H1 (cell line): ENCODE measurements around the gene ARMC5.

ENCODE experiments used
- CHD1 ChIP-seq: IDR thresholded peaks from 2 replicates; pipeline ENCODE4 v1.6.1; 2012; ENCODE audit warnings: low read depth, low read length, improper control_type of control experiment
- CHD2 ChIP-seq: IDR thresholded peaks from 2 replicates; pipeline ENCODE4 v1.6.1; 2012; ENCODE audit warnings: low read length, improper control_type of control experiment
- CTCF ChIP-seq, 3 experiments: IDR thresholded peaks; 1 replicate in 2 of 3; 2 replicates in 1 of 3; pipeline versions ENCODE4 v1.5.1 to v1.6.1; 2011; ENCODE audit warnings: low read length in 3 of 3, mild to moderate bottlenecking in 3 of 3, inconsistent platforms in 2 of 3, low read depth in 1 of 3, moderate library complexity in 1 of 3; ENCODE audit not compliant: insufficient read depth in 1 of 3; ENCODE audit errors: control extremely low read depth in 1 of 3
- EP300 ChIP-seq, 2 experiments: IDR thresholded peaks; 1 replicate in 1 of 2; 2 replicates in 1 of 2; pipeline ENCODE4 v1.6.1; 2011 to 2012; ENCODE audit warnings: low read depth in 2 of 2, low read length in 2 of 2, mild to moderate bottlenecking in 2 of 2, borderline replicate concordance in 1 of 2, inconsistent platforms in 1 of 2, moderate library complexity in 1 of 2
- EZH2 ChIP-seq: fragments of 200-600 bp; sonication (generic); IDR thresholded peaks from 2 replicates; pipeline ENCODE4 v1.7.1; 2012; ENCODE audit warnings: low read depth, mild to moderate bottlenecking, moderate library complexity, low read length, inconsistent platforms; ENCODE audit not compliant: severe bottlenecking
- HDAC2 ChIP-seq, 2 experiments: fragments of 300-600 bp in 1 of 2; sonication (generic) in 1 of 2; IDR thresholded peaks; 2 replicates each; pipeline ENCODE4 v1.6.1; 2011 to 2012; ENCODE audit warnings: low read depth in 2 of 2, low read length in 2 of 2, mild to moderate bottlenecking in 2 of 2, moderate library complexity in 2 of 2, borderline replicate concordance in 1 of 2, inconsistent platforms in 1 of 2
- KDM1A ChIP-seq: fragments of 200-600, 300-600 bp; sonication (generic); IDR thresholded peaks from 2 replicates; pipeline ENCODE4 v1.7.1; 2016; ENCODE audit warnings: mild to moderate bottlenecking, low read length, borderline replicate concordance
- POLR2A ChIP-seq, 2 experiments: IDR thresholded peaks; 1 replicate in 1 of 2; 2 replicates in 1 of 2; pipeline ENCODE4 v1.6.1; 2011; ENCODE audit warnings: low read depth in 2 of 2, low read length in 2 of 2, mild to moderate bottlenecking in 2 of 2; ENCODE audit errors: control extremely low read depth in 1 of 2
- RBBP5 ChIP-seq: IDR thresholded peaks from 2 replicates; pipeline ENCODE4 v1.7.1; 2012; ENCODE audit warnings: low read depth, mild to moderate bottlenecking, inconsistent platforms, low read length, moderate library complexity, borderline replicate concordance
- SUZ12 ChIP-seq: fragments of 200-600 bp; sonication (generic); IDR thresholded peaks from 2 replicates; pipeline ENCODE4 v1.6.1; 2012; ENCODE audit warnings: mild to moderate bottlenecking, inconsistent platforms, low read length, moderate library complexity, mixed read lengths
- TEAD4 ChIP-seq: IDR thresholded peaks from 2 replicates; pipeline ENCODE4 v1.6.1; 2012; ENCODE audit warnings: low read depth, low read length, inconsistent platforms, mixed read lengths
- YY1 ChIP-seq: IDR thresholded peaks from 2 replicates; pipeline ENCODE4 v1.6.1; 2011; ENCODE audit warnings: low read depth, mild to moderate bottlenecking, low read length
- ZNF274 ChIP-seq: IDR thresholded peaks from 2 replicates; pipeline ENCODE4 v1.7.0; 2012; ENCODE audit warnings: low read length, borderline replicate concordance; ENCODE audit errors: extremely low read depth
- TF ChIP-seq, protein P1 (sequence below): IDR thresholded peaks from 2 replicates; pipeline ENCODE4 v1.6.1; 2011; ENCODE audit warnings: low read length, improper control_type of control experiment

DNA sequence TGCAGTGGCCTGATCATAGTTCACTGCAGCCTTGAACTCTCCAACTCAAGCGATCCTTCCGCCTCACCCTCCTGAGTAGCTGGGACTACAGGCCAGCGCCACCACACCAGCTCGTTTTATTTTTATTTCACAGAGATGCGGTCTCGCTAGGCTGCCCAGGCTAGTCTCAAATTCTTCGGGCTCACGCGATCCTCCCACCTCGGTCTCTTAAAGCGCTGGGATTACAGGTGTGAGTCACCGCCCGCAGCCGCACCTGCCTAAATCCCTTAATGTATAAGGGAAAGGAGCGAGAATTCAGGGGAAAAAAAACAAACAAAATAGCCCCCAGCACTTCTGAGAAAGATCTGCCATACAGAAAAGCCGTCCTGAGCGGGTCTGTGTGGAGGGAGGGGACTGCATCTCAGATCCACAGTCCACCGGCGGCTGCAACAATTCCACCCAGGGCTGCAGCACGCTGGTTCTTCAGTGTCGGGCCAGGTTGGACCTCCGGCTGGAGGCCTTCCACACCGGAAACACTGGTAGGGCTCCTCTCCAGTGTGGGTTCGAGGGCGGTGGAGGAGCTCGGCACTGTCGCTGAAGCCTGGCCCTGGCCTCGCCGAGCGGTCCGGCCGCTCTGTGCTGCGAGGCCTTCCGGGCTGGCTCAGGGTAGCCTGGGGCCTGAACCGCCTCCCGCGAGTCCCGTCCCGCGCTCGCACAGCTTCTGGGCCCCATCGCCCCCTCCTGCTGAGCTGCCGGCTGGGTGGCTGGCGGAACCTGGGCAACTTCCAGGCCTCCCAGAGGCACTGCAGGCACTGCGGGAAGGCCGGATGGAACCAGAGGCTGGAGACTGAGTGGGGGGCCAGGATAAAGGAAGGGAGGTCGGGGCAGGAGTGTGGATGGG is 23.7 kb upstream of the ARMC5 start:
- no peak for TF ChIP-seq CTCF (IDR thresholded peaks at IDR 0.05; ENCODE audit: control extremely low read depth in 1 of 3, insufficient read depth in 1 of 3, low read depth in 1 of 3, low read length in 3 of 3)
- no peak for TF ChIP-seq RBBP5
- no peak for TF ChIP-seq CHD2
- TF ChIP-seq EZH2: no peak
- no peak for TF ChIP-seq EP300 (IDR thresholded peaks at IDR 0.05; ENCODE audit: borderline replicate concordance in 1 of 2, low read depth in 2 of 2, low read length in 2 of 2)
- no peak for TF ChIP-seq POLR2A (IDR thresholded peaks at IDR 0.05; ENCODE audit: control extremely low read depth in 1 of 2, low read depth in 2 of 2, low read length in 2 of 2)
- TF ChIP-seq ZNF274: no peak
- TF ChIP-seq KDM1A: no peak
- no peak for TF ChIP-seq CHD1
- TF ChIP-seq SUZ12: no peak
- no peak for TF ChIP-seq YY1
- TF ChIP-seq, protein P1, sequence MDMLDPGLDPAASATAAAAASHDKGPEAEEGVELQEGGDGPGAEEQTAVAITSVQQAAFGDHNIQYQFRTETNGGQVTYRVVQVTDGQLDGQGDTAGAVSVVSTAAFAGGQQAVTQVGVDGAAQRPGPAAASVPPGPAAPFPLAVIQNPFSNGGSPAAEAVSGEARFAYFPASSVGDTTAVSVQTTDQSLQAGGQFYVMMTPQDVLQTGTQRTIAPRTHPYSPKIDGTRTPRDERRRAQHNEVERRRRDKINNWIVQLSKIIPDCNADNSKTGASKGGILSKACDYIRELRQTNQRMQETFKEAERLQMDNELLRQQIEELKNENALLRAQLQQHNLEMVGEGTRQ: no peak
- no peak for TF ChIP-seq TEAD4
- TF ChIP-seq HDAC2 (IDR thresholded peaks at IDR 0.05; ENCODE audit: borderline replicate concordance in 1 of 2, low read depth in 2 of 2, low read length in 2 of 2): no peak
